ENCODE data around the gene SERPINB5. TPM values are rescaled to one million over a fixed set of nuclear protein-coding genes. Genes with fewer than 3 reads are reported as not detected.
A peak's percentile ranks its signal among the peaks of the same experiment; 100 is the strongest.

SERPINB5 gene
- total and polyA plus RNA-seq, 2 experiments from 2014 or later: 0.16 TPM; not detected in 1

DNA sequence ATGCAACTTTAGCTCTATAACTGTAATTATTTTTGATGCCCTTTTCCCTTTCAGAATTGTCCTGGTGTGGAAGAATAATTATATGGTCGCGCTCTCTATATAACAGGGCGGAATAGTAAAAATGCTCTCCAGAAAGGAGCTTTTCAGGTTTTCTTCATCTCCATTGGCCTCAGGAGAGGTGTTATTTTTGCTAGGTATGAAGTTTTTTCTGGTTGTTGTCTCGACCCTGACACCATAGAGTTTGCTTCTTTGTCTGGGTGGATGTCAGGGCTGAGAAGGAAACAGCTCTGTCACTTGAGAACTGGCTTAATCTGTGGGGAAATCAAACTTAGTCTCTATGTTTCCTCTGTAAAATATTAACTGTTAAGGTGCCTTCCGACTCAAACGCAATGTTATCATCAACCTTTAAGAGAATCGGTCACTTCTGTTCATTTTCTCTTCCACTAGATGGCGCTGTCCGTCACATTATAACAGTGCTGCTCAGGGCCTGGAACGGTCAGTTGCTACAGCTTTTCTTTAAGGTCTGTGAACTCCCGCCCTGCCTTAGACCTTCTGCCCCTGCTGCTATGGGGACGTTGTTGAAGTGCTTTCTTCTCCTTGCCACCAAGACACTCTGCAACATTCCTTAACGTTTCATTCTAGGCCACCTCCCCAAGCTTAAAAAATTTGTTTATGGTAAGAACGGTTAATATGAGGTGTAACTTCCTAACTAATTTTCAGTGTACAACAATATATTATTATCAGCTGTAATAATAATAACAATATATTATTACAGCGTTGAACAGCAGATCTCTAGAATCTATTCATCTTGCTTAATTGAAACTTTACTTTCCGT, 41.6 kb downstream of the SERPINB5 start:
- Histone ChIP-seq H3F3A (replicated peaks; ENCODE audit: low read depth) (no peaks in the 10 kb centered on the region), H3K4me1 (ENCODE audit: insufficient read depth) (peaks cover 22% of the 10 kb centered on the region), H2AFZ (peak overlapping the region; percentile 76; the same call in 1 of the 2 replicates), H3K36me3 (ENCODE audit: insufficient read depth) (no peaks in the 10 kb centered on the region), H3K4me2 (no peak overlapping the region), H3K4me3 (no peak overlapping the region), H3K79me2 (replicated peaks; ENCODE audit: insufficient read depth) (no peaks in the 10 kb centered on the region), H3K9me2 (ENCODE audit: insufficient read depth) (no peaks in the 10 kb centered on the region), H3K27me3 (ENCODE audit: insufficient read depth) (no peaks in the 10 kb centered on the region), H3K27ac (ENCODE audit: low read depth) (no peak overlapping the region), H4K20me1 (replicated peaks; ENCODE audit: insufficient read depth) (no peaks in the 10 kb centered on the region)
- Mint-ChIP-seq H3K4me1 (peaks cover 22% of the 10 kb centered on the region), H3K9me3 (no peaks in the 10 kb centered on the region), H3K27me3 (ENCODE audit: insufficient read depth, low read depth, poor library complexity) (no peaks in the 10 kb centered on the region), H3K4me3 (no peak overlapping the region), H3K27ac (no peak overlapping the region), H3K36me3 (ENCODE audit: low read depth) (no peaks in the 10 kb centered on the region)
- peak; percentile 92 for ATAC-seq
- peak; percentile 95 for DNase-seq (ENCODE audit: low spot score)
- TF ChIP-seq EZH2 (IDR thresholded peaks at IDR 0.05; ENCODE audit: low read depth, unreplicated experiment): no peak
- TF ChIP-seq, protein P1, sequence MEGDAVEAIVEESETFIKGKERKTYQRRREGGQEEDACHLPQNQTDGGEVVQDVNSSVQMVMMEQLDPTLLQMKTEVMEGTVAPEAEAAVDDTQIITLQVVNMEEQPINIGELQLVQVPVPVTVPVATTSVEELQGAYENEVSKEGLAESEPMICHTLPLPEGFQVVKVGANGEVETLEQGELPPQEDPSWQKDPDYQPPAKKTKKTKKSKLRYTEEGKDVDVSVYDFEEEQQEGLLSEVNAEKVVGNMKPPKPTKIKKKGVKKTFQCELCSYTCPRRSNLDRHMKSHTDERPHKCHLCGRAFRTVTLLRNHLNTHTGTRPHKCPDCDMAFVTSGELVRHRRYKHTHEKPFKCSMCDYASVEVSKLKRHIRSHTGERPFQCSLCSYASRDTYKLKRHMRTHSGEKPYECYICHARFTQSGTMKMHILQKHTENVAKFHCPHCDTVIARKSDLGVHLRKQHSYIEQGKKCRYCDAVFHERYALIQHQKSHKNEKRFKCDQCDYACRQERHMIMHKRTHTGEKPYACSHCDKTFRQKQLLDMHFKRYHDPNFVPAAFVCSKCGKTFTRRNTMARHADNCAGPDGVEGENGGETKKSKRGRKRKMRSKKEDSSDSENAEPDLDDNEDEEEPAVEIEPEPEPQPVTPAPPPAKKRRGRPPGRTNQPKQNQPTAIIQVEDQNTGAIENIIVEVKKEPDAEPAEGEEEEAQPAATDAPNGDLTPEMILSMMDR (conservative IDR thresholded peaks at IDR 0.05; ENCODE audit: low read depth in 2 of 2): peak; percentile 85 to 94

DNA sequence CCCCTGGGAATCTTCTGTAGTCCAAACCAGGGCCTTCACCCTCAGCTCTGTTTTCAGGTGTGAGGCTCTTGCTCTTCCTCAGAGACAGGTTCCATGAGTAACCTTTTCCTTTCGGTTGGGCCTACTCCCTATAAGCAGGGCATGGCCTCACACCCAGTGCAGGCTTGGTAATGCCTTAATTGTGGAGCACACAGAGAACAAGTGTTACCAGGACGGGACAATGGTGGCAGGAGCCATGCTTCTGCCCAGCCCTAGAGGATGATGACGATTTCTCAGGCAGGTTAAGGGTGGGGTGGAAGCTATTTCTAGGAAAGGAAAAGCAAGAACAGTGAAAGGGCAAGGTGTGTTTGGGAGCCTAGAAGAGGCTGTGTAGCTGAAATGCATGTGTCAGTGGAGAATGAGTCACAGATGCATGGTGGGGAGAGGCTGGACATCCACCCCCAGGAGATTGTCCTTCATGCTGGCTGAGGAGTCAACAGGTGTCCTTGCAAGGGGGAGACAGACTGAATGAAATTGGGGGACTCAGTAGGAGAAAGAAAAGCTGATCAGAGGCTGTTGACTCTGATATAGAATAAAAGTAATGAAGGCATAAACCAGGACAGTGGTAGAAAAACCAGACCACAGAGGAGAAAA, 43.4 kb downstream of the SERPINB5 start:
- H3K9me2 ChIP-seq (ENCODE audit: insufficient read depth): no peaks in the 10 kb centered on the region
- H3F3A ChIP-seq (replicated peaks; ENCODE audit: low read depth): no peaks in the 10 kb centered on the region
- ATAC-seq: no peak
- Mint-ChIP-seq H3K27ac (no peak overlapping the region), H3K4me1 (peaks cover 10% of the 10 kb centered on the region), H3K36me3 (ENCODE audit: low read depth) (no peaks in the 10 kb centered on the region), H3K27me3 (ENCODE audit: insufficient read depth, low read depth, poor library complexity) (no peaks in the 10 kb centered on the region), H3K9me3 (no peaks in the 10 kb centered on the region), H3K4me3 (no peak overlapping the region)
- no peaks in the 10 kb centered on the region for H3K27me3 ChIP-seq (ENCODE audit: insufficient read depth)
- H3K79me2 ChIP-seq (replicated peaks; ENCODE audit: insufficient read depth): no peaks in the 10 kb centered on the region
- no peaks in the 10 kb centered on the region for H4K20me1 ChIP-seq (replicated peaks; ENCODE audit: insufficient read depth)
- H3K27ac ChIP-seq (ENCODE audit: low read depth): no peak overlapping the region
- no peaks in the 10 kb centered on the region for H3K36me3 ChIP-seq (ENCODE audit: insufficient read depth)
- H2AFZ ChIP-seq: no peak overlapping the region
- DNase-seq (ENCODE audit: low spot score): no peak
- peaks cover 4% of the 10 kb centered on the region; the same call in 1 of the 2 replicates for H3K4me1 ChIP-seq (ENCODE audit: insufficient read depth)
- no peak overlapping the region for H3K4me3 ChIP-seq
- no peak overlapping the region for H3K4me2 ChIP-seq
- no peak for TF ChIP-seq NANOG (IDR thresholded peaks at IDR 0.05; ENCODE audit: borderline replicate concordance)
- TF ChIP-seq, protein P2, sequence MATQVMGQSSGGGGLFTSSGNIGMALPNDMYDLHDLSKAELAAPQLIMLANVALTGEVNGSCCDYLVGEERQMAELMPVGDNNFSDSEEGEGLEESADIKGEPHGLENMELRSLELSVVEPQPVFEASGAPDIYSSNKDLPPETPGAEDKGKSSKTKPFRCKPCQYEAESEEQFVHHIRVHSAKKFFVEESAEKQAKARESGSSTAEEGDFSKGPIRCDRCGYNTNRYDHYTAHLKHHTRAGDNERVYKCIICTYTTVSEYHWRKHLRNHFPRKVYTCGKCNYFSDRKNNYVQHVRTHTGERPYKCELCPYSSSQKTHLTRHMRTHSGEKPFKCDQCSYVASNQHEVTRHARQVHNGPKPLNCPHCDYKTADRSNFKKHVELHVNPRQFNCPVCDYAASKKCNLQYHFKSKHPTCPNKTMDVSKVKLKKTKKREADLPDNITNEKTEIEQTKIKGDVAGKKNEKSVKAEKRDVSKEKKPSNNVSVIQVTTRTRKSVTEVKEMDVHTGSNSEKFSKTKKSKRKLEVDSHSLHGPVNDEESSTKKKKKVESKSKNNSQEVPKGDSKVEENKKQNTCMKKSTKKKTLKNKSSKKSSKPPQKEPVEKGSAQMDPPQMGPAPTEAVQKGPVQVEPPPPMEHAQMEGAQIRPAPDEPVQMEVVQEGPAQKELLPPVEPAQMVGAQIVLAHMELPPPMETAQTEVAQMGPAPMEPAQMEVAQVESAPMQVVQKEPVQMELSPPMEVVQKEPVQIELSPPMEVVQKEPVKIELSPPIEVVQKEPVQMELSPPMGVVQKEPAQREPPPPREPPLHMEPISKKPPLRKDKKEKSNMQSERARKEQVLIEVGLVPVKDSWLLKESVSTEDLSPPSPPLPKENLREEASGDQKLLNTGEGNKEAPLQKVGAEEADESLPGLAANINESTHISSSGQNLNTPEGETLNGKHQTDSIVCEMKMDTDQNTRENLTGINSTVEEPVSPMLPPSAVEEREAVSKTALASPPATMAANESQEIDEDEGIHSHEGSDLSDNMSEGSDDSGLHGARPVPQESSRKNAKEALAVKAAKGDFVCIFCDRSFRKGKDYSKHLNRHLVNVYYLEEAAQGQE (IDR thresholded peaks at IDR 0.05; ENCODE audit: unreplicated experiment): no peak
- TF ChIP-seq ZNF331 (CRISPR knock-in tag; IDR thresholded peaks at IDR 0.05; ENCODE audit: low read depth): no peak
- TF ChIP-seq EZH2phosphoT487 (IDR thresholded peaks at IDR 0.05; ENCODE audit: unreplicated experiment): no peak
- TF ChIP-seq POLR2AphosphoS5 (IDR thresholded peaks at IDR 0.05; ENCODE audit: low read depth): no peak
- TF ChIP-seq CREB1 (CRISPR knock-in tag; IDR thresholded peaks at IDR 0.05; ENCODE audit: low read depth): no peak

Data from GM23338 (cell line).